Duodenal mucosa (tissue), 2 donors: Measurements from ENCODE around the gene SEMA6C.

Source experiments
- H3K27ac ChIP-seq: one replicate; pipeline ENCODE4 v1.7.0; 2013; ENCODE audit warnings: low read depth, low read length
- H3K27me3 ChIP-seq, 2 donors: one replicate each; pipeline ENCODE4 v1.7.0; 2013; ENCODE audit warnings: low read length in 2 of 2, control low read depth in 1 of 2; ENCODE audit not compliant: insufficient read depth in 2 of 2, control insufficient read depth in 1 of 2
- H3K36me3 ChIP-seq, 2 donors: one replicate each; pipeline ENCODE4 v1.7.0; 2013; ENCODE audit warnings: low read length in 2 of 2, control low read depth in 1 of 2; ENCODE audit not compliant: insufficient read depth in 2 of 2, control insufficient read depth in 1 of 2
- H3K4me1 ChIP-seq, 2 donors: one replicate each; pipeline ENCODE4 v1.7.0; 2013; ENCODE audit warnings: low read length in 2 of 2, control low read depth in 1 of 2; ENCODE audit not compliant: insufficient read depth in 2 of 2, control insufficient read depth in 1 of 2
- H3K4me3 ChIP-seq, 2 donors: one replicate each; pipeline ENCODE4 v1.7.0; 2013; ENCODE audit warnings: low read length in 2 of 2, low read depth in 1 of 2
- H3K9ac ChIP-seq, 2 donors: one replicate each; pipeline ENCODE4 v1.7.0; 2013; ENCODE audit warnings: low read length in 2 of 2, low read depth in 1 of 2
- H3K9me3 ChIP-seq, 2 donors: one replicate each; pipeline ENCODE4 v1.7.0; 2013; ENCODE audit warnings: low read length in 2 of 2, control low read depth in 1 of 2; ENCODE audit not compliant: control insufficient read depth in 1 of 2

SEMA6C gene

DNA sequence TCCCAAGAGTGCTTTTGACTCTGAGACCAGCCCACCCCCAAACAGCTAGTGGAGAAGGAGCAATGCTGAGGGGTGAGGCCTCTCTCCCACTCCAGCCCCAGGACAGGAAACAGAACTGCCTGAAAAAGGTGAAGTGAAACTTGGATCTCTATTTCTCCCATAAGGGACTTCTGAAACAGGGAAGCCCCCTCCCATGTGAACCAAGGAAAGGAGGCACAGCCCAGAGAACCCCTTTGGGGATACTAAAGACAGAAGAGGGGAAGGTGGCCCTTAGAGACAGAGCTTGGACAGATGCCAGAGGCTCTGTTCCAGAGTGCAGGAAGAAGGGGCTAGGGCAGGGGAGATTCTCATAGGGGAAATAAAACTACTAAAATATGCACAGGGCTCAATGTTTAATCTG lies 12.9 kb upstream of the SEMA6C start:
- Histone ChIP-seq H3K36me3 (peaks cover 16 to 30% of the 10 kb centered on the region in 2 donors), H3K27ac (no peak overlapping the region), H3K4me3 (no peak overlapping the region), H3K9ac (no peak overlapping the region), H3K4me1 (peaks cover 7 to 8% of the 10 kb centered on the region in 2 donors), H3K9me3 (no peaks in the 10 kb centered on the region), H3K27me3 (no peaks in the 10 kb centered on the region)

DNA sequence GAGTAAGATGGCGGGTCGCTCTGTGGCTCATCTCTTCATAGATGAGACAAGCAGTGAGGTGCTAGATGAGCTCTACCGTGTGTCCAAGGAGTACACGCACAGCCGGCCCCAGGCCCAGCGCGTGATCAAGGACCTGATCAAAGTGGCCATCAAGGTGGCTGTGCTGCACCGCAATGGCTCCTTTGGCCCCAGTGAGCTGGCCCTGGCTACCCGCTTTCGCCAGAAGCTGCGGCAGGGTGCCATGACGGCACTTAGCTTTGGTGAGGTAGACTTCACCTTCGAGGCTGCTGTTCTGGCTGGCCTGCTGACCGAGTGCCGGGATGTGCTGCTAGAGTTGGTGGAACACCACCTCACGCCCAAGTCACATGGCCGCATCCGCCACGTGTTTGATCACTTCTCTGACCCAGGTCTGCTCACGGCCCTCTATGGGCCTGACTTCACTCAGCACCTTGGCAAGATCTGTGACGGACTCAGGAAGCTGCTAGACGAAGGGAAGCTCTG lies 12.4 kb upstream of the SEMA6C start:
- no peak overlapping the region for H3K9ac ChIP-seq
- no peak overlapping the region for H3K27ac ChIP-seq
- H3K4me3 ChIP-seq = no peak overlapping the region
- no peaks in the 10 kb centered on the region for H3K9me3 ChIP-seq
- no peaks in the 10 kb centered on the region for H3K27me3 ChIP-seq
- H3K36me3 ChIP-seq = peaks cover 16 to 30% of the 10 kb centered on the region in 2 donors
- peaks cover 3 to 7% of the 10 kb centered on the region in 2 donors for H3K4me1 ChIP-seq

DNA sequence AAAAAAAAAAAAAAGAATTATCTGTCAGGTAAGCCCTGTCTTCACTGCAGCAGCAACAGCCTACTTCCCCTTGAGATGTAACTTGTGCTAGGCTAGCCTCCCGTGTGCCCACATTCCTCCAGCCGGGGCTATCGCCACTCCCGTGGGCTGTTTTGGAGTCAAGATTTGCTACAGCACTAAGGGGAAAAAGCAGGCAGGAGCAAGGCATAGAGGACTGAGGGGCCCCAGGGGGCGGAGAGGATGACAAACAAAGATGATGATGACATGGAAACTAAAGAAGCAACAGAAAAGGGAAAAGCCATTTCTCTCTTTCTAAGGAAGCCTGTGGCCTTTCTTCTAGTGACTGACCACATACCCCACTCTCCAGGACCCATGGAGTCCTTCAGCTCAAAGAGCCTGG lies 11.9 kb upstream of the SEMA6C start:
- peaks cover 16 to 30% of the 10 kb centered on the region in 2 donors for H3K36me3 ChIP-seq
- no peak overlapping the region for H3K9ac ChIP-seq
- no peak overlapping the region for H3K4me3 ChIP-seq
- H3K9me3 ChIP-seq = no peaks in the 10 kb centered on the region
- no peak overlapping the region for H3K27ac ChIP-seq
- H3K27me3 ChIP-seq = no peaks in the 10 kb centered on the region
- peaks cover 3 to 7% of the 10 kb centered on the region in 2 donors for H3K4me1 ChIP-seq

DNA sequence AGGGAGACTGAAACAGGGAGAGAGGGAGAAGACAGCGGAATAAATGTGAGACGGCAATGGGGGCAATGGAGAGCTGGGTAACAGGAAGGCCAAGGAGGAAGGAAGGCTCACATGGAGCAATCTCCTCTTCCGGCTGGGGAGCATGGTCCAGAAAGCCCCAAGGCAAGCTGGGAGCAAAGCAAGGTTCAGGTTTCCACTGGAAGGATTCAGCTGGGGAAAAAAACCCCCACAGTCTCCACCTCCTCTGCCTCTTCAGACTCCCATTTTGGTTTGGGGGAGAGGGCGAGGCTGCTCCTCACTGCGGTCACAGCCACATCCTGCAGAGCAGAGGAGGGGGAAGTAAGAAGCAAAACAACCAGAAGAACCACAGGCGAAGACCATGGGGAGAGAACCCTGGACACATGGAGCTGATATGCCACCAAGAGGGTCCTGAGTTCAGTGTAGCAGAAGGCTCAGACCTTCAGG lies 10.7 kb upstream of the SEMA6C start:
- Histone ChIP-seq H3K4me1 (peaks cover 3 to 7% of the 10 kb centered on the region in 2 donors), H3K27me3 (no peaks in the 10 kb centered on the region), H3K36me3 (peaks cover 16 to 30% of the 10 kb centered on the region in 2 donors), H3K9me3 (no peaks in the 10 kb centered on the region), H3K27ac (no peak overlapping the region), H3K4me3 (peak overlapping the region; percentile 50 to 59), H3K9ac (peak overlapping the region; percentile 37 to 48)

DNA sequence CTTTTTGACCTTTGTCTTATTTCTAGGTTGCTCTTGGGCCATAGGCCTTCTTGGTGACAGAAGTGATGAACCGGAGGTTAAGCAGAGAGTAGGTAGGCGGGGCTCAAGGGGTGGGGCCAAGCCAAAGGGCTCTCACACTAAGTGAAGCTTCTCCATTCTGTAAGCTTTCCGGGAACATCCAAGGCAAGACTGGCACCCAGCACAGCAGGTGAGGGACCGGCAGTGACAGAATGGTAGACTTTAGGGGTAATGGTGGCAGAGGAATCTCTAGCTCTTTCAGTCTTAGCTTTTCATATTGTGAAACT lies 10.0 kb upstream of the SEMA6C start, which contains the start of gene TNFAIP8L2:
Gene TNFAIP8L2 (plus strand): TSS at position 135 of the 305 bp plus-strand sequence. CDS start 2,049 bp downstream, outside the sequence.
- peak within 1 kb of the TSS; percentile 50 to 59 for H3K4me3 ChIP-seq
- H3K27ac ChIP-seq = no peak within 1 kb of the TSS
- peak within 1 kb of the TSS; percentile 37 to 48 for H3K9ac ChIP-seq
- no peaks in the 10 kb centered on the region for H3K27me3 ChIP-seq
- H3K4me1 ChIP-seq = peaks cover 3 to 7% of the 10 kb centered on the region in 2 donors
- H3K36me3 ChIP-seq = peaks cover 16 to 24% of the 10 kb centered on the region in 2 donors
- no peaks in the 10 kb centered on the region for H3K9me3 ChIP-seq

DNA sequence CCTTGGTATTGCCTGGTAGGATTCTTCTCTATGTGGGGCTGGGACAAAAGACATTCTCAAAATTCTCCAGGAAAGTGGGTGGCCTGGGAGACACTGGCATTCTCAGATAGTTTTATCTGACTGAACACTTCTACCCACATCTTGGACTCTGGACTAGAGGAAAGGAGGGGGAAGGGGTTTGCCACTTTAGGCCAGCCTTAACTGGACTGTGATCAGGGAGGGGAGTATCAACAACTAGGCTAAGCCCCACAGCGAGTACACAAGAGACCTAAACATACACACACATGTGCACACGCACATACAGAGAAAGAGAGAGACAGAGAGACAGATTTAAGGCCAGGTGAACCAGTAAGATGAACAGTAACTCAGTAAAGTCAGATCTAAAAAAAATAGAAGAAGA lies 1.2 kb upstream of the SEMA6C start:
- H3K27me3 ChIP-seq = peaks cover 0 to 6% of the 10 kb centered on the region in 2 donors
- peak overlapping the region; percentile 2 for H3K27ac ChIP-seq
- peak overlapping the region; percentile 72 to 90 for H3K4me3 ChIP-seq
- H3K9me3 ChIP-seq = no peaks in the 10 kb centered on the region
- peaks cover 7 to 18% of the 10 kb centered on the region in 2 donors for H3K4me1 ChIP-seq
- no peaks in the 10 kb centered on the region for H3K36me3 ChIP-seq
- peak overlapping the region; percentile 3 to 65 for H3K9ac ChIP-seq

DNA sequence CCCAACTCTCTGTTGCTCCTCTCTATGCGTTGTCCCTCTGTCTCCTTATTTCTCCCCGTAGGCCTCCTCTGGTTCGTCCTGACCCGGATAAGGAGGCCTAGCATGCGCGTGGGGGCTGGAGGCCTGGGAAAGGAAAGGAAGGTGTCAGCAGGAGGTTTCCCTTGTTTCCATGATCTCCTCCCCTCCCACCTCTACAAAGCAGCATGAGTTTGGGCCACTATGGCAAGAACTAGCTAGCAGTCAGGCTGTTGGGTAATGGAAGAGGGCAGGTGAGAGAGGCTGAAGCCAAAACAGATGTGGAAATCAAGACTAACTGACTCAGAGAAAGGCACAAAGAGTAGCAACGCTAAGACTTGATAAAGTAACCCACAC lies 687 bp upstream of the SEMA6C start:
- H3K9me3 ChIP-seq = no peaks in the 10 kb centered on the region
- peak overlapping the region; percentile 72 to 90 for H3K4me3 ChIP-seq
- peak overlapping the region; percentile 11 for H3K27ac ChIP-seq
- no peaks in the 10 kb centered on the region for H3K36me3 ChIP-seq
- H3K27me3 ChIP-seq = peaks cover 0 to 6% of the 10 kb centered on the region in 2 donors
- peaks cover 7 to 18% of the 10 kb centered on the region in 2 donors for H3K4me1 ChIP-seq
- peak overlapping the region; percentile 44 to 65 for H3K9ac ChIP-seq

DNA sequence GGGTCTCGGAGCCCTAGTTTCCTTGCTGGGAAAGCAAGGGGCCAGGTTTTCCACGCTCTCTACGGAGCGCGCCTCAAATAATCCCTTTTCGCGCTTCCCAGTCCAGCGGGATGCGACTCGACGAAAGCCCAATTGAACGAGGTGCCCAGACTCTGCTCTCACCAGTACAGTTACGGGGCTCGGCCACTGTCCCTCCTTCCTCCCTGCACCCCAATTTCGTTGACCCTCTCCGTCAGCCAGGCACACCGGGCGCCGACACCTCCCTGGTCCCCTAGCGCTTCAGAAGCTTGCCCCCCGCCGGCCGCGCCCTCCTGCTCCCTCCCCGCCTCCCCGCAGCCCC lies 389 bp downstream of the SEMA6C start:
- Histone ChIP-seq H3K4me1 (peaks cover 7 to 18% of the 10 kb centered on the region in 2 donors), H3K4me3 (peak overlapping the region; percentile 72 to 90), H3K27me3 (peaks cover 0 to 6% of the 10 kb centered on the region in 2 donors), H3K27ac (no peak overlapping the region), H3K9me3 (no peaks in the 10 kb centered on the region), H3K9ac (peak overlapping the region; percentile 65 to 73), H3K36me3 (no peaks in the 10 kb centered on the region)

DNA sequence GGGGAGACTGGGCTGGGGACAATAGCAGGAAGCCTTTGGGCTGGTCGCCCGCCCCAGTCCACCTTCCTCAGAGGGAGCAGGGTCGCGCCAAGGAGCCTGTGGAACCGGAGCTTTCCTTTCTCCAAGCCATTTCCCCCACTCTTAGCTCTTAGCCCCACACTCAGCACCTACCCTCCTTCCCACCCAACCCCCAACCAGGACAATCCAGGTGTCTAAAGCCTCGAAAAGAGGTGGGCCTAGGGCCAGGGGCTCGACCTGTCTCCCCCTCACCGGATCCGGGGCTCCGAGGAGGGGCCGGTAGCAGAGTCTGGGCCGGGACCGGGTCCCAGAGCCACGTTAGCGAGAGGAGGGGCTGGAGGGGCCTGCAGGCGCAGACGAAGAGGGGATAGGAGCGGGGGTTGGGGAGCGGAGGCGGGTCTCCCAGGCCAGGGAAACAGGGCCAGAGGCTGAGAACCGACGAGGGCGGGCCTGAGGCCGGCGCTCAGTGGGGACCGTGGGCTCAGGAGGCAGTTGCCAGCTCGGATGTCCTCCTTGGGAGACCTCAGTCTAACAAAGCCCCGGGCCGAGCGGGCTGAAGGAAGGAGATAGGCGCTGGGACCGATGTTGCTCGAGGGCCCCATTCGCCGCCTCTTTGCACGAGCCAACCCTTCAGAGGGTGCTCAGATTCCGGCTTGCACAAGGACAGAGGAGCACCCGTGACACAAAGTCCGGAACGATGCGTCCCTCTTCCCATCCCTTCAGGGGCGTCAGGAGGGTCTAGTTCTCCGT lies 943 bp downstream of the SEMA6C start:
- H3K4me1 ChIP-seq = peaks cover 7 to 18% of the 10 kb centered on the region in 2 donors
- peak overlapping the region; percentile 65 to 73 for H3K9ac ChIP-seq
- H3K9me3 ChIP-seq = no peaks in the 10 kb centered on the region
- H3K27ac ChIP-seq = no peak overlapping the region
- peaks cover 0 to 6% of the 10 kb centered on the region in 2 donors for H3K27me3 ChIP-seq
- H3K4me3 ChIP-seq = peak overlapping the region; percentile 72 to 90
- H3K36me3 ChIP-seq = no peaks in the 10 kb centered on the region

DNA sequence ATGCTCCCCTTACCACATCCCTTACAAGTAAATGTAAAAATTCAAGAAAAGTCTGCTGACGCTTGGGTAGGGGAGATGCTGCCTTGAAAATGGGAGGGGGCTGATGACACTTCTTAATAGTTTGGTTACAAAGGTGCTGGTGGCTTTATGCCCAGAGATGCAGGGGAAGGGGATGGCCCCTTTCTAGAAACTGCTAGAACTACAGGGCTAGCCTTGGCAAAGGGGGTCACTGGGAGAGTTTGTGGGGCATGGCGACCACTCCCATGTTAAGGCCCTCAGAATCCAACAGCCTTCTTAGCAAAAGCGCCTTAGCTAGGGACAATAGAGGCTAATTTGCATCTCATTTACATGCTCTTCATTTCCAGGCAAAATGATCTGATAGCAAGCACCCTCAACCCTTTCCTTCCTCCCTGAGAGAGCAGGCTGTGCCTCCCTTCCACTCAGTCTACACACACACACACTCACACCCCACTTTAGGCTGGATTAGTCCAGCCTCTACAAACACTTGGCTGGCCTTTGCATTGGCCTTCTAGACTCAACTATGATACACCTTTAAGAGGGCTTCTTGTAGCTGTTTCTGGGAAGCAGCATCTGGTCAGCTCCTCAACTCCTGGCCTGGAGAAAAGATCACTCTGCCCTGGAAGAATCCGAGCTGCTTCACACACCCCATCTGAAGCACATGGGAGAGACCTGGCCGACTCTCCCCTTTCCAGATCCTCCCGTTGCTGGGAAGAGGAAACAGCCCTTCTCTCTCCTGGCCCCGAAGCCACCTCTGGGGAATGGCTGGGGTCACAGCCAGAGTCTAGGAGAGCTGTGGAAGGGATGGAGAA lies 1.7 kb downstream of the SEMA6C start:
- Histone ChIP-seq H3K27me3 (peaks cover 0 to 6% of the 10 kb centered on the region in 2 donors), H3K27ac (no peak overlapping the region), H3K36me3 (no peaks in the 10 kb centered on the region), H3K4me3 (peak overlapping the region; percentile 72 to 90), H3K9me3 (no peaks in the 10 kb centered on the region), H3K4me1 (peaks cover 7 to 18% of the 10 kb centered on the region in 2 donors), H3K9ac (no peak overlapping the region)
